Left ventricle myocardium inferior (tissue), 1 donor: ENCODE measurements around the gene LARGE1. TPM values are rescaled to one million over a fixed set of nuclear protein-coding genes. Genes with fewer than 3 reads are reported as not detected.
A peak's percentile ranks its signal among the peaks of the same experiment; 100 is the strongest.

Experiments
- DNase-seq: peaks from one replicate; pipeline ENCODE4 v3.0.0-alpha.2; 2020
- H3K27ac ChIP-seq: fragments of 200-600 bp; replicated peaks from 2 replicates; pipeline ENCODE4 v1.8.0; 2021
- H3K27me3 ChIP-seq: fragments of 200-600 bp; 2 replicates; pipeline ENCODE4 v1.8.0; 2021; ENCODE audit warnings: low read depth
- H3K36me3 ChIP-seq: fragments of 200-600 bp; 2 replicates; pipeline ENCODE4 v1.8.0; 2021
- H3K4me1 ChIP-seq: fragments of 200-600 bp; 2 replicates; pipeline ENCODE4 v1.8.0; 2021
- H3K4me3 ChIP-seq: fragments of 200-600 bp; 2 replicates; pipeline ENCODE4 v1.8.0; 2021; ENCODE audit warnings: mild to moderate bottlenecking, moderate library complexity
- H3K9me3 ChIP-seq: fragments of 200-600 bp; replicated peaks from 2 replicates; pipeline ENCODE4 v1.8.0; 2021
- CTCF ChIP-seq: fragments of 200-600 bp; IDR thresholded peaks from 2 replicates; pipeline ENCODE4 v1.8.0; 2021; ENCODE audit warnings: antibody characterized with exemption, mild to moderate bottlenecking, borderline replicate concordance
- intact Hi-C: fragments of 100-400 bp; cut with micrococcal nuclease; formaldehyde crosslinking; loops from one replicate; pipeline ENCODE4 v1.11.0; 2022
- total RNA-seq: library from RNA; stranded (reverse); fragmentation: NEBNext Ultra II Directional; extraction: Animal tissue kit (Norgen Biotek cat#: 25700); gene quantifications from one replicate; pipeline ENCODE4 v1.2.1, GENCODE V29; 2021
- donor health status: DM: no; HTN: yes; CAD: no; lungs with severe emphysema.

LARGE1 gene
- total RNA-seq, 1 donor from 2014 or later = 117 TPM

DNA sequence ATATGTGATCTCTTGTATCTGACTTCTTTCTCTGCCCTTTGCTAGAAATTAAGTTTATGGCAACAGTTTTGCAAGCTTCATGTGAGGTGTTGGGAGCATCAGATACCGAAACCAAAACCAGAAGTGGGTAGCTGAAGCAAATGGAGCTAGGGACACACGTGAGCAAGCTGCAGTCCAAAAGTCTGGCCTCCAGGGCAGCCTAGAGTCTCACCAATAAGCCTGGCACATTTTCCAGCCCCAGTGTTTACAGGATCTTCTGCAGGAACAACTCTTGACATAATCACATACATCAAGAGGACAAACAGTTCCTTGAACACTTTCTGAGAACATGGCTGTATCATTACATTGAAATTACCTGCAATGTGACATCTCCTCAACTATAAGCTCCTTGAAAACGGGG is 114.1 kb downstream of the LARGE1 start:
- Histone ChIP-seq H3K27ac (no peak overlapping the region), H3K36me3 (no peaks in the 10 kb centered on the region), H3K9me3 (no peaks in the 10 kb centered on the region), H3K27me3 (no peaks in the 10 kb centered on the region), H3K4me3 (no peak overlapping the region), H3K4me1 (peaks cover 79% of the 10 kb centered on the region)
- no peak for DNase-seq
- TF ChIP-seq CTCF = no peak
- intact Hi-C loops = no loop called here

DNA sequence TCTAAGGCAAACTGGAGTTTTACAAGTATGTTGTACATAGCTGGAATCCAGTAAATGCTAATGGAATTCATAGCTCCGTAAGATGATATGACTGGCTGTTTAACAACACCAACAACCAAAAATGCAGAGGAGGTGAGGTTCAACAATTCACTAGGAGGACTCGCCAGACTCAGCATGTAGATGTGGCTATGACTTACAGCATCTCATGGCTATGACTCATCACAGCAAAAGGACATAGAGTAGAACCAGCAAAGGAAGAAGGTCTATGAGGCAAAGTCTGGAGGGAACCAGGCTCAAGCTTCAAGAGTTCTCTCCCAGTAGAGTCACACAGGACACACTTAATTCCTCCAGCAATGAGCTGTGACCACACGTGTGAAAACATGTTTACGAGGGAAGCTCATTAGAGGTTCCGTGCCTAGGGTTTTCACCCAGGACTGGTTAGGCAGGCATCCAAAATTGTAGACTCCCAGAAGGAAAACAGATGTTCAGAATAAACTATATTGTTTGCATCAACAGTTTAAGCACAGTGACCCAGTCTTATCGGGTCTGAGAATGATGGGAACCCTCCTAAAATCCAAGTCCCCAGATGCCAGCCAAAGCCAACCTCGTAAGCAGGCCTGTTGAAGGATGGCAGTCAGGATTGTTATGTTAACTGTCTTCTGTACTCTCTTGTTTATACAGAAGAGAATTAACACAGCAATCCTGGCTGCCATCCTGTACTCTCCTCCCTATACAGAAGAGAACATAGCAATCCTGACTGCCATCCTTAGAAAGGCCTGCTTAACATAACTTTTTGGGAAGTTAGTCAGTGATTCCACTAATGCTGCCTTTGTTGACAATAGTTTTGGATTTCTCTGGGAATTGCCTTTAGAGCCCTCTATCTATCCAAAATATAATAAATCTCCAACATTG is 116.6 kb downstream of the LARGE1 start:
- Histone ChIP-seq H3K4me1 (peaks cover 72% of the 10 kb centered on the region), H3K36me3 (no peaks in the 10 kb centered on the region), H3K27ac (no peak overlapping the region), H3K27me3 (no peaks in the 10 kb centered on the region), H3K4me3 (no peak overlapping the region), H3K9me3 (peaks cover 5% of the 10 kb centered on the region)
- intact Hi-C loops = no loop called here
- no peak for TF ChIP-seq CTCF
- no peak for DNase-seq

- no peak for DNase-seq
- intact Hi-C loops = no loop called here
- TF ChIP-seq CTCF = no peak
- Histone ChIP-seq H3K9me3 (peaks cover 5% of the 10 kb centered on the region), H3K4me1 (peaks cover 36% of the 10 kb centered on the region), H3K4me3 (no peak overlapping the region), H3K36me3 (no peaks in the 10 kb centered on the region), H3K27ac (no peak overlapping the region), H3K27me3 (no peaks in the 10 kb centered on the region)
Measured at GRCh38 chr22:33798401-33798800, 121.9 kb downstream of the LARGE1 start.

GRCh38 chr22:33796494-33796893 is 123.8 kb downstream of the LARGE1 start:
- no peak for DNase-seq
- H3K9me3 ChIP-seq = peaks cover 5% of the 10 kb centered on the region
- no peaks in the 10 kb centered on the region for H3K36me3 ChIP-seq
- H3K4me1 ChIP-seq = peaks cover 38% of the 10 kb centered on the region
- TF ChIP-seq CTCF = no peak
- no peak overlapping the region for H3K4me3 ChIP-seq
- intact Hi-C loops = no loop called here
- H3K27me3 ChIP-seq = no peaks in the 10 kb centered on the region
- no peak overlapping the region for H3K27ac ChIP-seq

- no peak for TF ChIP-seq CTCF
- Histone ChIP-seq H3K27ac (peak overlapping the region; percentile 45), H3K4me1 (peaks cover 38% of the 10 kb centered on the region), H3K9me3 (peaks cover 12% of the 10 kb centered on the region), H3K4me3 (peak overlapping the region; percentile 17), H3K36me3 (peaks cover 9% of the 10 kb centered on the region), H3K27me3 (no peaks in the 10 kb centered on the region)
- intact Hi-C loops = no loop called here
- no peak for DNase-seq
Measured at GRCh38 chr22:33793475-33793874, 126.8 kb downstream of the LARGE1 start.
